Gastrocnemius medialis (tissue), 4 donors: ENCODE results near the gene ELOVL2. TPM values are rescaled to one million over a fixed set of nuclear protein-coding genes. Genes with fewer than 3 reads are reported as not detected.

Experiments
- ATAC-seq, 2 donors: fragments of 150-250 bp; one replicate each; pipeline ENCODE4 v1.9.1; 2016
- DNase-seq, 2 donors: peaks; one replicate each; pipeline ENCODE4 v3.0.0-alpha.2; 2019
- H3K27ac ChIP-seq, 4 donors: fragments of 200-600 bp; sonication (generic); 1 replicate in 1 of 4; 2 replicates in 3 of 4; pipeline ENCODE4 v1.5.1; 2016 to 2018; ENCODE audit warnings: mild to moderate bottlenecking in 2 of 4, moderate library complexity in 1 of 4
- H3K27me3 ChIP-seq, 3 donors: fragments of 200-600 bp; sonication (generic) in 2 of 3; 1 replicate in 1 of 3; 2 replicates in 2 of 3; pipeline versions ENCODE4 v1.5.1 to v1.6.0; 2016 to 2019; ENCODE audit warnings: mild to moderate bottlenecking in 1 of 3, moderate library complexity in 1 of 3
- H3K36me3 ChIP-seq, 2 donors: fragments of 200-600 bp; sonication (generic) in 1 of 2; one replicate each; pipeline ENCODE4 v1.5.1; 2017 to 2018
- H3K4me1 ChIP-seq, 2 donors: fragments of 200-600 bp; sonication (generic) in 1 of 2; one replicate each; pipeline ENCODE4 v1.5.1; 2016 to 2017; ENCODE audit warnings: mild to moderate bottlenecking in 2 of 2
- H3K4me3 ChIP-seq, 4 donors: fragments of 200-600 bp; sonication (generic) in 3 of 4; 1 replicate in 1 of 4; 2 replicates in 3 of 4; pipeline ENCODE4 v1.5.1; 2016 to 2019; ENCODE audit warnings: mild to moderate bottlenecking in 2 of 4
- H3K9me3 ChIP-seq, 3 donors: fragments of 200-600 bp; sonication (generic) in 2 of 3; 1 replicate in 1 of 3; 2 replicates in 2 of 3; pipeline ENCODE4 v1.5.1; 2016 to 2019
- POLR2A ChIP-seq, 2 donors: fragments of 450-650 bp; IDR thresholded peaks; one replicate each; pipeline ENCODE4 v1.6.1; 2017; ENCODE audit warnings: antibody characterized with exemption in 2 of 2, mild to moderate bottlenecking in 2 of 2, moderate library complexity in 2 of 2
- in situ Hi-C, 4 donors: fragments of 200-750 bp; cut with MboI; loops; one replicate each; pipeline versions ENCODE4 v1.15.0 to v1.8.0; 2017; ENCODE audit warnings: low sequenced_read_pairs in 4 of 4
- intact Hi-C: fragments of 100-400 bp; cut with DNase I; formaldehyde crosslinking; loops from one replicate; pipeline ENCODE4 v1.15.1; 2023; ENCODE audit warnings: low total_unique reads
- total RNA-seq, 4 donors: library from RNA; depleted of rRNA; stranded (reverse); fragments of >200 nt; gene quantifications; one replicate each; pipeline versions ENCODE4 v1.1.0 to v1.2.3, GENCODE V29; 2016
- TF ChIP-seq, protein P1 (sequence below), 5 experiments: fragments of 450-650 bp in 3 of 5; fragments of 200-600 bp in 2 of 5; sonication (generic) in 2 of 5; IDR thresholded peaks in 4 of 5; conservative IDR thresholded peaks in 1 of 5; 1 replicate in 4 of 5; 2 replicates in 1 of 5; pipeline ENCODE4 v1.5.1; 2016 to 2019; ENCODE audit warnings: antibody characterized with exemption in 5 of 5, mild to moderate bottlenecking in 3 of 5, moderate library complexity in 3 of 5

The ELOVL2 gene
- total RNA-seq, 4 donors from 2014 or later: 0.07 to 1.1 (median 0.31) TPM

GRCh38 chr6:11067348-11067747 is 23.2 kb upstream of the ELOVL2 start:
- ATAC-seq (no peak), DNase-seq (no peak)
- no peak for TF ChIP-seq POLR2A (IDR thresholded peaks at IDR 0.05)
- TF ChIP-seq, protein P1, sequence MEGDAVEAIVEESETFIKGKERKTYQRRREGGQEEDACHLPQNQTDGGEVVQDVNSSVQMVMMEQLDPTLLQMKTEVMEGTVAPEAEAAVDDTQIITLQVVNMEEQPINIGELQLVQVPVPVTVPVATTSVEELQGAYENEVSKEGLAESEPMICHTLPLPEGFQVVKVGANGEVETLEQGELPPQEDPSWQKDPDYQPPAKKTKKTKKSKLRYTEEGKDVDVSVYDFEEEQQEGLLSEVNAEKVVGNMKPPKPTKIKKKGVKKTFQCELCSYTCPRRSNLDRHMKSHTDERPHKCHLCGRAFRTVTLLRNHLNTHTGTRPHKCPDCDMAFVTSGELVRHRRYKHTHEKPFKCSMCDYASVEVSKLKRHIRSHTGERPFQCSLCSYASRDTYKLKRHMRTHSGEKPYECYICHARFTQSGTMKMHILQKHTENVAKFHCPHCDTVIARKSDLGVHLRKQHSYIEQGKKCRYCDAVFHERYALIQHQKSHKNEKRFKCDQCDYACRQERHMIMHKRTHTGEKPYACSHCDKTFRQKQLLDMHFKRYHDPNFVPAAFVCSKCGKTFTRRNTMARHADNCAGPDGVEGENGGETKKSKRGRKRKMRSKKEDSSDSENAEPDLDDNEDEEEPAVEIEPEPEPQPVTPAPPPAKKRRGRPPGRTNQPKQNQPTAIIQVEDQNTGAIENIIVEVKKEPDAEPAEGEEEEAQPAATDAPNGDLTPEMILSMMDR (IDR thresholded peaks at IDR 0.05 in 4 of 5, conservative IDR thresholded peaks at IDR 0.05 in 1 of 5): no peak
- intact Hi-C loops (loop anchor here (5.0 kb wide), 1 partner anchor 115 kb away; no protein-coding TSS in a partner anchor), in situ Hi-C loops (loop anchor here in 1 of 4 donors (25.0 kb wide), 1 partner anchor 580 kb away; no protein-coding TSS in a partner anchor)
- Histone ChIP-seq H3K27ac (no peak overlapping the region), H3K36me3 (no peaks in the 10 kb centered on the region), H3K4me3 (no peak overlapping the region), H3K27me3 (no peaks in the 10 kb centered on the region), H3K4me1 (no peaks in the 10 kb centered on the region), H3K9me3 (no peaks in the 10 kb centered on the region)

- ATAC-seq: no peak
- Histone ChIP-seq H3K36me3 (no peaks in the 10 kb centered on the region), H3K27me3 (no peaks in the 10 kb centered on the region), H3K4me3 (no peak overlapping the region), H3K27ac (no peak overlapping the region), H3K9me3 (no peaks in the 10 kb centered on the region), H3K4me1 (no peaks in the 10 kb centered on the region)
- in situ Hi-C loops: loop anchor here in 1 of 4 donors (25.0 kb wide), 1 partner anchor 579 kb away; no protein-coding TSS in a partner anchor
- no peak for DNase-seq
- TF ChIP-seq, protein P1 (IDR thresholded peaks at IDR 0.05 in 4 of 5, conservative IDR thresholded peaks at IDR 0.05 in 1 of 5): no peak
- no peak for TF ChIP-seq POLR2A (IDR thresholded peaks at IDR 0.05)
- intact Hi-C loops: loop anchor here (5.0 kb wide), 1 partner anchor 114 kb away; no protein-coding TSS in a partner anchor
Observed at GRCh38 chr6:11066505-11067347, 22.6 kb upstream of the ELOVL2 start.

- Histone ChIP-seq H3K9me3 (no peaks in the 10 kb centered on the region), H3K36me3 (no peaks in the 10 kb centered on the region), H3K4me1 (no peaks in the 10 kb centered on the region), H3K27me3 (no peaks in the 10 kb centered on the region), H3K27ac (no peak overlapping the region), H3K4me3 (no peak overlapping the region)
- TF ChIP-seq, protein P1 (IDR thresholded peaks at IDR 0.05 in 4 of 5, conservative IDR thresholded peaks at IDR 0.05 in 1 of 5): no peak
- no peak for TF ChIP-seq POLR2A (IDR thresholded peaks at IDR 0.05)
- ATAC-seq (no peak), DNase-seq (no peak)
- in situ Hi-C loops (loop anchor here in 1 of 4 donors (25.0 kb wide), 1 partner anchor 578 kb away; no protein-coding TSS in a partner anchor), intact Hi-C loops (loop anchor here (5.0 kb wide), 1 partner anchor 113 kb away; no protein-coding TSS in a partner anchor)
Observed at GRCh38 chr6:11065436-11066202, 21.5 kb upstream of the ELOVL2 start.

GRCh38 chr6:11064836-11065235 is 20.7 kb upstream of the ELOVL2 start:
- in situ Hi-C loops (loop anchor here in 1 of 4 donors (25.0 kb wide), 1 partner anchor 578 kb away; no protein-coding TSS in a partner anchor), intact Hi-C loops (loop anchor here (5.0 kb wide), 1 partner anchor 113 kb away; no protein-coding TSS in a partner anchor)
- TF ChIP-seq POLR2A (IDR thresholded peaks at IDR 0.05): no peak
- TF ChIP-seq, protein P1 (IDR thresholded peaks at IDR 0.05 in 4 of 5, conservative IDR thresholded peaks at IDR 0.05 in 1 of 5): no peak
- Histone ChIP-seq H3K9me3 (no peaks in the 10 kb centered on the region), H3K4me3 (no peak overlapping the region), H3K4me1 (no peaks in the 10 kb centered on the region), H3K27me3 (no peaks in the 10 kb centered on the region), H3K27ac (no peak overlapping the region), H3K36me3 (no peaks in the 10 kb centered on the region)
- ATAC-seq (no peak), DNase-seq (no peak)
